ENCODE results near the gene LENEP.

GRCh38 chr1:155001675-155002463 is 8.5 kb downstream of the LENEP start:
- TF ChIP-seq CTCF (IDR thresholded peaks at IDR 0.05) = peak in 1 of 3 experiments; percentile 43
- TF ChIP-seq POLR2A (IDR thresholded peaks at IDR 0.05) = peak in 1 of 2 donors; percentile 90

Data from vagina (tissue), 2 donors.